ENCODE measurements around the gene AMOTL1.
"Not testable (repeated sequence)": the region's sequence is repeated elsewhere in the genome, so short reads cannot be mapped to it uniquely, and the experiment has no call there.

Gene AMOTL1

DNA sequence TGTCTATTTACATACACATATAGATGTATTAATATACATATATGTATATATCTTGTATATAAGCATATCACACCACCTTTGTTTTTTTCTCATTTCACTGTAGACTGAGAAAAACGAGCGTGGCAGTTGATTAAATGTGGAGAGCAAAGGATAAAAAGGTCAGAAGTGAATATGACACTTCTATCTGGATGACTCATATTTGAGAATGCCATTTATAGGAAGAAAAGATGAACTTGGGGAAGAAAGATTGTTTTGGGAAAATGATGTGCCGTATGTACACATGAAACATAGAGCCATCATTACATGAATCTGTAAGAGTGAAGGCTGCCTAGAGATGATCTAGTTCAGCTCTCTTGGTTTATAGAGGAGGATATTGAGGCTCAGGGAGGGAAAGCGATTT, 28.7 kb downstream of the AMOTL1 start:
- Histone ChIP-seq H3K4me3 (ENCODE audit: low read length) (peak overlapping the region; percentile 78), H3K9me3 (ENCODE audit: control insufficient read depth, low read length) (no peaks in the 10 kb centered on the region), H3K9ac (ENCODE audit: low read length) (no peak overlapping the region), H3K4me1 (ENCODE audit: control insufficient read depth, insufficient read depth, low read length) (peaks cover 73% of the 10 kb centered on the region), H3K27me3 (replicated peaks; ENCODE audit: control insufficient read depth, insufficient read depth, low read length) (no peaks in the 10 kb centered on the region), H3K36me3 (ENCODE audit: control insufficient read depth, insufficient read depth, low read length, severe bottlenecking) (peaks cover 16% of the 10 kb centered on the region)
- no peak for DNase-seq (ENCODE audit: low read depth)

GRCh38 chr11:94799726-94800125, 31.6 kb downstream of the AMOTL1 start:
- no peak overlapping the region for H3K9ac ChIP-seq (ENCODE audit: low read length)
- H3K27me3 ChIP-seq (replicated peaks; ENCODE audit: control insufficient read depth, insufficient read depth, low read length), result no peaks in the 10 kb centered on the region
- H3K4me3 ChIP-seq (ENCODE audit: low read length), result no peak overlapping the region
- H3K36me3 ChIP-seq (ENCODE audit: control insufficient read depth, insufficient read depth, low read length, severe bottlenecking), result peaks cover 22% of the 10 kb centered on the region
- DNase-seq (ENCODE audit: low read depth), result no peak
- H3K9me3 ChIP-seq (ENCODE audit: control insufficient read depth, low read length), result no peaks in the 10 kb centered on the region
- H3K4me1 ChIP-seq (ENCODE audit: control insufficient read depth, insufficient read depth, low read length), result peaks cover 80% of the 10 kb centered on the region

- Histone ChIP-seq H3K4me3 (ENCODE audit: low read length) (peak overlapping the region; percentile 18), H3K27me3 (replicated peaks; ENCODE audit: control insufficient read depth, insufficient read depth, low read length) (no peaks in the 10 kb centered on the region), H3K9ac (ENCODE audit: low read length) (peak overlapping the region; percentile 6), H3K4me1 (ENCODE audit: control insufficient read depth, insufficient read depth, low read length) (peaks cover 79% of the 10 kb centered on the region), H3K9me3 (ENCODE audit: control insufficient read depth, low read length) (no peaks in the 10 kb centered on the region), H3K36me3 (ENCODE audit: control insufficient read depth, insufficient read depth, low read length, severe bottlenecking) (peaks cover 22% of the 10 kb centered on the region)
- peak; percentile 58 for DNase-seq (ENCODE audit: low read depth)
Observed at GRCh38 chr11:94800414-94800813, 32.3 kb downstream of the AMOTL1 start.

GRCh38 chr11:94801866-94802460, 33.8 kb downstream of the AMOTL1 start:
- Histone ChIP-seq H3K4me3 (ENCODE audit: low read length) (no peak overlapping the region), H3K9ac (ENCODE audit: low read length) (no peak overlapping the region), H3K36me3 (ENCODE audit: control insufficient read depth, insufficient read depth, low read length, severe bottlenecking) (peaks cover 22% of the 10 kb centered on the region), H3K9me3 (ENCODE audit: control insufficient read depth, low read length) (no peaks in the 10 kb centered on the region), H3K4me1 (ENCODE audit: control insufficient read depth, insufficient read depth, low read length) (peaks cover 78% of the 10 kb centered on the region), H3K27me3 (replicated peaks; ENCODE audit: control insufficient read depth, insufficient read depth, low read length) (no peaks in the 10 kb centered on the region)
- no peak for DNase-seq (ENCODE audit: low read depth)

DNA sequence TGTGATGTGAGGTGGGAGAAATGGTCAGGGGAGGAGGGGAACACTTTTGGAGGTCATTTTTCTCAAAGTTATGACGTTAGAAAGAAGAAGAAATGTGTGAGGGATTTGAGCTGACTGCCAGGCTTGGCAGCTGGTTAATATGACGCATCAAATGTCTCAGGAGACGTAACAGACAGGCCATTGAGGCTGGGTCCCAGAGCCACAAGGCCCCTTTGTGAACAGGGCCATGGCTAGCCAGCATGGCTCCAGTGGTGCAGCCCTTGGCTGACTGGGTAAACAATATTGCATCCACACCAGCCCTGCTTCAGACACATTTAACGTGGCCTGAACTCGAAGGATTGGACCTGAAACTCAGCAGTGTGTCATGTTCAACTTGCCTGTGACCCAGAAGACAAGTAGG, 34.3 kb downstream of the AMOTL1 start:
- DNase-seq (ENCODE audit: low read depth), result no peak
- Histone ChIP-seq H3K27me3 (replicated peaks; ENCODE audit: control insufficient read depth, insufficient read depth, low read length) (no peaks in the 10 kb centered on the region), H3K36me3 (ENCODE audit: control insufficient read depth, insufficient read depth, low read length, severe bottlenecking) (peaks cover 22% of the 10 kb centered on the region), H3K4me1 (ENCODE audit: control insufficient read depth, insufficient read depth, low read length) (peaks cover 72% of the 10 kb centered on the region), H3K9me3 (ENCODE audit: control insufficient read depth, low read length) (no peaks in the 10 kb centered on the region), H3K9ac (ENCODE audit: low read length) (no peak overlapping the region), H3K4me3 (ENCODE audit: low read length) (no peak overlapping the region)

- no peak overlapping the region for H3K9ac ChIP-seq (ENCODE audit: low read length)
- H3K4me1 ChIP-seq (ENCODE audit: control insufficient read depth, insufficient read depth, low read length), result peaks cover 74% of the 10 kb centered on the region
- H3K9me3 ChIP-seq (ENCODE audit: control insufficient read depth, low read length), result no peaks in the 10 kb centered on the region
- H3K36me3 ChIP-seq (ENCODE audit: control insufficient read depth, insufficient read depth, low read length, severe bottlenecking), result peaks cover 22% of the 10 kb centered on the region
- no peaks in the 10 kb centered on the region for H3K27me3 ChIP-seq (replicated peaks; ENCODE audit: control insufficient read depth, insufficient read depth, low read length)
- no peak overlapping the region for H3K4me3 ChIP-seq (ENCODE audit: low read length)
- peak; percentile 75 for DNase-seq (ENCODE audit: low read depth)
Observed at GRCh38 chr11:94803491-94803890, 35.3 kb downstream of the AMOTL1 start.

- DNase-seq (ENCODE audit: low read depth), result no peak
- peaks cover 16% of the 10 kb centered on the region for H3K36me3 ChIP-seq (ENCODE audit: control insufficient read depth, insufficient read depth, low read length, severe bottlenecking)
- H3K9me3 ChIP-seq (ENCODE audit: control insufficient read depth, low read length), result no peaks in the 10 kb centered on the region
- no peaks in the 10 kb centered on the region for H3K27me3 ChIP-seq (replicated peaks; ENCODE audit: control insufficient read depth, insufficient read depth, low read length)
- H3K9ac ChIP-seq (ENCODE audit: low read length), result no peak overlapping the region
- no peak overlapping the region for H3K4me3 ChIP-seq (ENCODE audit: low read length)
- H3K4me1 ChIP-seq (ENCODE audit: control insufficient read depth, insufficient read depth, low read length), result peaks cover 74% of the 10 kb centered on the region
Observed at GRCh38 chr11:94804874-94805273, 36.7 kb downstream of the AMOTL1 start.

GRCh38 chr11:94806014-94806413, 37.9 kb downstream of the AMOTL1 start:
- H3K9ac ChIP-seq (ENCODE audit: low read length), result no peak overlapping the region
- H3K36me3 ChIP-seq (ENCODE audit: control insufficient read depth, insufficient read depth, low read length, severe bottlenecking), result peaks cover 11% of the 10 kb centered on the region
- no peak overlapping the region for H3K4me3 ChIP-seq (ENCODE audit: low read length)
- peaks cover 70% of the 10 kb centered on the region for H3K4me1 ChIP-seq (ENCODE audit: control insufficient read depth, insufficient read depth, low read length)
- no peaks in the 10 kb centered on the region for H3K9me3 ChIP-seq (ENCODE audit: control insufficient read depth, low read length)
- H3K27me3 ChIP-seq (replicated peaks; ENCODE audit: control insufficient read depth, insufficient read depth, low read length), result no peaks in the 10 kb centered on the region
- peak; percentile 40 for DNase-seq (ENCODE audit: low read depth)

- Histone ChIP-seq H3K36me3 (ENCODE audit: control insufficient read depth, insufficient read depth, low read length, severe bottlenecking) (peaks cover 8% of the 10 kb centered on the region), H3K4me1 (ENCODE audit: control insufficient read depth, insufficient read depth, low read length) (peaks cover 67% of the 10 kb centered on the region), H3K9me3 (ENCODE audit: control insufficient read depth, low read length) (no peaks in the 10 kb centered on the region), H3K4me3 (ENCODE audit: low read length) (no peak overlapping the region), H3K9ac (ENCODE audit: low read length) (no peak overlapping the region), H3K27me3 (replicated peaks; ENCODE audit: control insufficient read depth, insufficient read depth, low read length) (no peaks in the 10 kb centered on the region)
- DNase-seq (ENCODE audit: low read depth), result peak; percentile 67
Observed at GRCh38 chr11:94806419-94806818, 38.3 kb downstream of the AMOTL1 start.

DNA sequence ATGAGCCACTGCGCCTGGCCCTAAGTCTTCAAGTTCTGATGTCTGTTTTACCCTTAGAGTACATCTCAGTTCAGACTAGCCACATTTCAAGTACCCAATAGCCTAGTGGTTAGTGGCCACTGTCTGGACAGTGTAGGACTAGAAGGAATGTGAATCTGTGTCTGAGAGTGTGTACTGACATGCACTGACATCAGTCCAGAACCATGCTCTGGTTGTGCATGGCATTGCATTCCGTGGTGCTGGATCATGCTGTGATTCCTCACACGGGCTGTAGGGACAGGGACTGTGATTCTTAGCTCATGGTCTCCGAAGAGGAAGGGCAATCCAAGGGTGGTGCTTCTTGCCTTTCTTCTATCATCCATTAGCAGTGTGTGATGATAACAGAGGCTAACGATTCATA, 41.1 kb downstream of the AMOTL1 start:
- Histone ChIP-seq H3K36me3 (ENCODE audit: control insufficient read depth, insufficient read depth, low read length, severe bottlenecking) (peaks cover 15% of the 10 kb centered on the region), H3K27me3 (replicated peaks; ENCODE audit: control insufficient read depth, insufficient read depth, low read length) (no peaks in the 10 kb centered on the region)
- DNase-seq (ENCODE audit: low read depth), result peak; percentile 46

DNA sequence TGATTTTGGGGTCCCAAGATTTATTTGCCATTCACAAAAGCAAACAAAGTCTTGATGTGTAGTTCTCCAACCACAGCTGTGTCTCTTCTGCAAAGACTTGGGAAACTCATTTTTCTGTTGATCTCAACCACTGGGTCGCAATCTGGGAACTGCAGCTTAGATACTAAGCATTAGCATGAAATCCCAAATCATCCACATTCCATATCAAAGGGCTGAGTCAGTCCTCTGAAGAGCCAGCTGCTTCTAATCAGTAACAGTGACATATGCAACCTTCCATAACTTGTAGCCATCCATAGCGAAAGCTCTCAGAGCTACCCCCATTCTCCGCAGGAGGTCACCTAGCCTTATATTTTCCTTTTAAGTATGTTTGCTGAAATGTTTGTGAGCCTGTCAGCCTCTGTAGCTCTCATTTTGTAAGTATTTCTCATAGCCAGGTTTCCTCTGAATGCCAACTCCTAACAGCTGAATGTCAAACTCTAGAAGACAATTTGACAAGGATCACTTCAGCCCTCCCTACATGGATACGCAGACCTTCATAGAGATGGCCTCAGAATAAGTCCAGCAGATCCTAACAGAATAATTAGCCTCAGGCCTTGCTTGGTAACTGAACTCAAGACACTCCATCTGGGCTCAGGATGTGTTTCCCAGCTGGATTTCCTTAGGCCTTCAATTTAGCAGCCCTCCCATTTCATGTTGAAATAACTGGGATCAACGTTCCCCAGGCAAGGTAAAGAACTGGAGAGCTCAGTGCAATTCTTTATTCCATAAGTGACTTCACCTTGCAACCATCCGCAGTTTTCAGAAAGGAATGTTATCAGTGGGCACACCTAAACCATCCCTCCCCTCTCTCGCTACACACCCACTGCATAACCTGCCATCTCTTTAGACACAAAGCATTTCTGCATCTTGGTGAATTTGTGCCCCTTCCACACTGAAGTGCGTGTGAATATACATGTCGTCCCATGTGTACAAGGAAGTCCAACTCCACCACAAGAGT, 44.9 kb downstream of the AMOTL1 start:
- not testable (repeated sequence) for H3K9ac ChIP-seq (ENCODE audit: low read length); H3K27me3 ChIP-seq (replicated peaks; ENCODE audit: control insufficient read depth, insufficient read depth, low read length); H3K9me3 ChIP-seq (ENCODE audit: control insufficient read depth, low read length); H3K4me3 ChIP-seq (ENCODE audit: low read length)
- Histone ChIP-seq H3K36me3 (ENCODE audit: control insufficient read depth, insufficient read depth, low read length, severe bottlenecking) (peaks cover 23% of the 10 kb centered on the region), H3K4me1 (ENCODE audit: control insufficient read depth, insufficient read depth, low read length) (peaks cover 18% of the 10 kb centered on the region)
- peak; percentile 46 for DNase-seq (ENCODE audit: low read depth)

More for the DNA sequence above, 41.1 kb downstream of the AMOTL1 start:
- Histone ChIP-seq H3K4me3 (ENCODE audit: low read length) (no peak overlapping the region), H3K9ac (ENCODE audit: low read length) (no peak overlapping the region), H3K9me3 (ENCODE audit: control insufficient read depth, low read length) (no peaks in the 10 kb centered on the region), H3K4me1 (ENCODE audit: control insufficient read depth, insufficient read depth, low read length) (peaks cover 43% of the 10 kb centered on the region)

Data from adipocyte (in vitro differentiated cells).